ENCODE measurements around the gene TTC39B.
"Not testable (repeated sequence)": the region's sequence is repeated elsewhere in the genome, so short reads cannot be mapped to it uniquely, and the experiment has no call there.

Gene TTC39B

GRCh38 chr9:15346837-15347236 is 39.8 kb upstream of the TTC39B start:
- DNase-seq (ENCODE audit: low read depth): no peak
- H3K4me3 ChIP-seq (ENCODE audit: low read depth, low read length): no peak overlapping the region
- no peak for TF ChIP-seq CTCF (IDR thresholded peaks at IDR 0.05; ENCODE audit: insufficient read depth, low read depth, low read length, missing control alignments)

- no peak for DNase-seq (ENCODE audit: low read depth)
- H3K4me3 ChIP-seq (ENCODE audit: low read depth, low read length): no peak overlapping the region
- TF ChIP-seq CTCF (IDR thresholded peaks at IDR 0.05; ENCODE audit: insufficient read depth, low read depth, low read length, missing control alignments): no peak
Measured at GRCh38 chr9:15344191-15344590, 37.2 kb upstream of the TTC39B start.

GRCh38 chr9:15333376-15333881 is 26.4 kb upstream of the TTC39B start:
- TF ChIP-seq CTCF (IDR thresholded peaks at IDR 0.05; ENCODE audit: insufficient read depth, low read depth, low read length, missing control alignments): no peak
- no peak overlapping the region for H3K4me3 ChIP-seq (ENCODE audit: low read depth, low read length)
- no peak for DNase-seq (ENCODE audit: low read depth)

GRCh38 chr9:15332939-15333338 is 25.9 kb upstream of the TTC39B start:
- no peak for TF ChIP-seq CTCF (IDR thresholded peaks at IDR 0.05; ENCODE audit: insufficient read depth, low read depth, low read length, missing control alignments)
- H3K4me3 ChIP-seq (ENCODE audit: low read depth, low read length): no peak overlapping the region
- DNase-seq (ENCODE audit: low read depth): no peak

GRCh38 chr9:15329539-15330109 is 22.6 kb upstream of the TTC39B start:
- H3K4me3 ChIP-seq (ENCODE audit: low read depth, low read length): no peak overlapping the region
- no peak for TF ChIP-seq CTCF (IDR thresholded peaks at IDR 0.05; ENCODE audit: insufficient read depth, low read depth, low read length, missing control alignments)
- DNase-seq (ENCODE audit: low read depth): no peak

GRCh38 chr9:15328946-15329345 is 21.9 kb upstream of the TTC39B start:
- no peak overlapping the region for H3K4me3 ChIP-seq (ENCODE audit: low read depth, low read length)
- no peak for TF ChIP-seq CTCF (IDR thresholded peaks at IDR 0.05; ENCODE audit: insufficient read depth, low read depth, low read length, missing control alignments)
- DNase-seq (ENCODE audit: low read depth): no peak

GRCh38 chr9:15322695-15323094 is 15.7 kb upstream of the TTC39B start:
- not testable (repeated sequence) for DNase-seq (ENCODE audit: low read depth); H3K4me3 ChIP-seq (ENCODE audit: low read depth, low read length)

GRCh38 chr9:15319661-15320060 is 12.6 kb upstream of the TTC39B start:
- not testable (repeated sequence) for DNase-seq (ENCODE audit: low read depth); H3K4me3 ChIP-seq (ENCODE audit: low read depth, low read length)
